Measurements from ENCODE around the gene FGGY.
"Not testable (repeated sequence)": the region's sequence is repeated elsewhere in the genome, so short reads cannot be mapped to it uniquely, and the experiment has no call there.

The FGGY gene

GRCh38 chr1:59689730-59690129 lies 392.8 kb downstream of the FGGY start:
- DNase-seq: peak; percentile 14

- DNase-seq: no peak
These were observed 393.5 kb downstream of the FGGY start for GRCh38 chr1:59690171-59690930.

DNA sequence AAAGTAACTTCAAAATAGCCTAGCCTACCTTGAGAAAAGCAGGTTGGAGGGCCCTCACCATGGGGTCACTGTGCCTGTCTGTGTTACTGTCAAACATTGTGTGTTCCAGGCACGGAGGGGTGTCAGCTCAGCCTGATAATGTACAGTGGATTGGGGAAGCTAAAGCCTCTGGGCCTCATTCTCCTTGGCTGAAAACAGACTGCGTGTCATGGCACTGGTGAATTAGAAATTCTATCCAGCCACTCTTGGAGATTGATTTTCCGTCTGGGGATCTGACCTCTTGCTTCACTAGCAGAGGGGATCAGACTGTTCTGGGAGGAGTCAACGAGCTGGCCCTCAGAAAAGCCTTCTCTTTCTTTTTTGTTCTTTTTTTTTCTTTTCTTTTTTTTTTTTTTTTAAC lies 394.4 kb downstream of the FGGY start:
- DNase-seq: no peak

- DNase-seq: peak; percentile 63
These were observed 395.7 kb downstream of the FGGY start for GRCh38 chr1:59692591-59692990.

- DNase-seq: no peak
These were observed 396.5 kb downstream of the FGGY start for GRCh38 chr1:59693406-59693805.

DNA sequence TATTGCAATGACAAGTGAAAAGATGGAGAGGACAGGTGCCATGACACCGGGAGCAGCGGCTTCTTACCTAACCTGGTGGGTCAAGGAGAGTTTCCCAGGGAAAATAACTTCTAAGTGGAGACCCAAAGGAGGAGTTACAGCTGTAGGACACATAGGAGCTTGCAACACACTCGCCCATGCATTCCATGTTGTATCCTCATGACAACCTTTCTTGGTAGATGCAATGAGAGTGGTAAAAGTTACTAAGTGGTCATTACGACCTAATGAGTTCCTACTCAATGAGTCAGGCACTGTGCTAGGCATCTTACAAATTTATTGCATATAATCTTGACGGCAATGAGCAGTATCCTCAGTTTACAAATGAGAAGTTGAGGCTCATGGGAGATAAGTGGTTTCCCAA lies 398.4 kb downstream of the FGGY start:
- no peak for DNase-seq

DNA sequence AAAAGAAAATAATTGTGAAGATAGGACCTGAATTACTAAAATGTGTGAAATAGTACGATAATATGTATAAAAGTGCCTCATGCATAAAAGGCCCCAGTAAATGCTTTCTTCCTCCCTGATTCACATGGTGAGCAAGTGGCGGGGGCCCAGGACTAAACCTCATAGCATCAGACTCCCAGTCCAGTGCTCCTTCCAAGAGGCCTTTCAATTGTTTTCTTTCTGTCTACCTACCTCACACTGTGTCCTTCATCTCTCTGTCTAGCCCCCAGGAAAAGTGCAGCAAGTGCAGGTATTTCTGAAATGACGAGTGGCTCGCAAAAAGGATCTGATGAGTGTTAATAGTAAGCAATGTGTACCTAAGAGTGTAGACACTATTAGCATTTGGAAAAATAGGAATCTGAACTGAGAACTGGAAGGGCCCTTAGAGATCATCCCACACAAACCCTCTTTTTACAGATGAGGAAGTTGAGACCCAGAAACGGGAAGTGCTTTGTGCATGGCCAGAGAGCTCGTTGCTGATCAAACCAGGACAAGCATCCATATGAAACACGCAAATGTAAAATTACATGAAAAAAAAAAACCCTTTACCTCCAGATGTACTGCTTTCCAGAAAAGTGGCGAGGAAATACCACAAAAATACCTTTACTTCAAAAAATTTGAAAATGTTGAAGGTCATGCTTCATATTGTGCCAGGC lies 399.7 kb downstream of the FGGY start:
- no peak for DNase-seq

DNA sequence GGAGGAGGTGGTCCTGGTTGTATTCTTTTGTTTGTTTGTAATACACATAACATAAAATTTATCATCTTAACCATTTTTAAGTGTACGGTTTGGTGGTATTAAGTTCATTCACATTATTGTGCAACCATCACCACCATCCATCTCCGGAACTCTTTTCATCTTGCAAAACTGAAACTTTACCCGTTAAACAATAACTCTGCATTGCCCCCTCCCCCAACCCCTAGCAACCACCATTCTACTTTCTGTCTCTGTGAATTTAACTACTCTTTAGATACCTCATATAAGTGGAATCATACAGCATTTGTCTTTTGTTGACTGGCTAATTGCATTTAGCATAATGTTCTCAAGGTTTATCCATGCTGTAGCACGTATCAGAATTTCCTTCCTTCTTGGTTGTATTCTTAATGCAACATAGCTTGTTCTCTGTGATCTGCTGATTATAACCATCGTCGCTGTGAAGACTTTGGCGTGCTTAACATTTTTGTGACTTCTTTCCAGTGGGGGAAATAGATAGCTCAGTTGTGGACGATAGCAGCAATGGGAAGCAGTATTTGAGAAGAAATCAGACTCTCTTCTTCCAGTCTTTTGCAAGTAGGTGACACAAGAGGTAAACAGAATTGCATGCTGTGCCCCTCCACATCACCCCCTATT lies 400.4 kb downstream of the FGGY start:
- DNase-seq: no peak

GRCh38 chr1:59698386-59698785 lies 401.5 kb downstream of the FGGY start:
- DNase-seq: no peak

DNA sequence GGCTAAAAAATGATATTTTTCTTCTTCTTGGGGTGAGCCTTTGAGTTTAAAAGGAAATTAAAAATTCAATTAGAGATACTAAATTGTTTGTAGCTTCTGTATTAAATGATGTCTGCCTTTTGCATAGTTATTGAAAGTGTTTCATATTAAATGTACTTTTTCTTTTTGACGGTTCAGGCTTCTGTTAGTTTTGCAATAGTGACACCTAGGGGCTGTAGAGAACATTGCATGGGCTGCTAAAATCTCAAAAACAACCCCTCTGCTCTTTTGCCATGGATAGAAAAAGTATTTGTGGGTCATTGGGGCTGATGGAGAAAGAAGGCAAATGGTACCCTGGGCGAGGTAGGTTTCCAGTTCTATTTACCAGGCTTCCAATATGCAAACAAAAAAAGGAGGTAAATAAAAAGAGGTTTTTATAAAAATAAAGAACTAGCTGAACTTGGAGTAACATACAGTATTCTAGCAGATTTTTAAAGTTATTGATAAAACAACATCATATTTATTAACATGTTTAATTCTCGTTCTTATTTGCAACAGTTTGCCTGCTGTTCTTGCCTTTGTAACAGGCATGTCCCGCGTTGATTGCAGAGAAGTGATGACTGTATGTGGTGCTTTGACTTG lies 402.4 kb downstream of the FGGY start:
- peak; percentile 61 for DNase-seq

- no peak for DNase-seq
These were observed 404.5 kb downstream of the FGGY start for GRCh38 chr1:59701376-59701775.

DNA sequence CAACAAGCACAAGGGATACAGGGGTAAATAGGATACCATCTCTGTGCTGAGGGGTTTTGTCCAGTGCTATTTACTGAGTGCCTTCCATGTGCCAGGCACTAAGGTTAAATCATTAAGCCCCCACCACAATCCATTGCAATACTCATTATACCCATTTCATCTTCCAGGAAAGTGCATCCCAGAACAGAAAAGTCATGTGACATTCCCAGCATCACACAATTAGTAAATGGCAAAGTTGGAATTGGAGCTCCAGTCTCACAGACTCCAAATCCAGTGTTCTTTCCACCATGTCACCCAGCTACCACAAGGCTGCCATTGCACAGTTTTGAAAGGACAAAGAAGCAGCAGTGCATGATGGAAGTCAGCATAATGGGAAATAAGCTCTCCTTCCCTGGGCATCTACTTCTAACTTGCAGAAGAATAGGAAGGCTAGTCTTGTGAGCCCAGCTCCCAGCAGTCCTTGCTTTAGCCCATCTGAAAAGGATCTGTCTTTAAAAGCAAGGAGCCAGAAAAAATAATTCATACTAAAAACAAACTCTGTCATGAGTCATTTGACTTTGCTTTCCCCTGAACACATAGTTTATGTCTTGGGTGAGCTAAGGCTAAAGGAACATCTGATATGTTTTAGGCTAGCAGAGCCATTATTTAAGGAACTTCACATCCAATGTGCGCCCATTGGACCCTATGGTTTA lies 406.5 kb downstream of the FGGY start:
- DNase-seq: no peak

DNA sequence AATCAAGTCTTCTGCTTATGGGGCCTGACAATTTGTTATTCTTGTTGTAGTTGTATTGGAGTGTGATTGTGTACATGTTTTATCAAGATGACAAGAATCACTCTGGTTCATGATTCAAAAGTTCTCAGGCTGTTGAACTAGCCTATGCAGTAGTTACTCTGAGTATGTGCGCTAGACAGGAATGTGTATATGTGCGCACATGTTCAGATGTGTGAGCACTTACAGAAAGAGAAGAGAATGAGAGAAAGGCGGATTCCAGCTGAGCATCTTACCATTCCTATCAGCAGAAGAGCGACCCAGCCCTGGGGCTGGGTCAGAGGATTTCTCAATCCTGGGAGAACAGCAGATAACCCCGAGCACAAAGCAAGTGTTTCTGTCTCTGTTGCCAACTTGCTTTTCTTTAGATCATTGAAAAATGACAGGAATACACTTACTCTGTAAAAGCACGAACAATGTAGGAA lies 407.1 kb downstream of the FGGY start:
- DNase-seq: no peak

DNA sequence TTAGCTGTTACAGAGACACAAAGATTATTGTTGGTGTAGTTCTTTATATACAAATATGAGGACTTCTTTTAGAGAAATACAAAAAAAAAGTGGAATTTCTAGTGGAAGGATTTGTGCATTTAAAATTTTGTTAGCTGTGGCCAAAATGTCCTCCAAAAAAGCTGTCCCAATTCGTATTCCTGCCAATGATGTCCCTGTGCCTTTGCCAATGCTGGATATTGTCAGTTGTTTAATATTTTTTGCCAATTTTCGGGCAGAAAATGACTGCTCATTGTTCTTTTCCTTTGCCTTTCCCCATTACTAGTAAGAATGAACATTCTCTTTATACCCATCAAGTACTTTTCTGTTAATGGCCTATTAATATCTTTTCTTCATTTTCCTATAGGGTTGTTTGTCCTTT lies 407.8 kb downstream of the FGGY start:
- no peak for DNase-seq

- no peak for DNase-seq
These were observed 408.8 kb downstream of the FGGY start for GRCh38 chr1:59705466-59706302.

DNA sequence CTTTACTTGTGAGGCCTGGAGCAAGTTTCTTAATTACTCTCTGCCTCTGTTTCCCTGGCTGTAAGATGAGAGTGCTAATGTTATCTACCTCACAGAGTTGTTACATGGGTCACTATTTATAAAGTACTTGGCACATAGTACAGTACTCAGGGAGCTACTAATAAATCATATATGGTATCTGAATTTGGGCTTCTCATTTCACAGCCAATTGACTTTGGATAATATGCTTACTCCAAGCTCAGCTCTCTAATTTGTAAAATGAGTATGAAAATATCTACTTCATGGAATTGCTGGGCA lies 409.4 kb downstream of the FGGY start:
- DNase-seq: no peak

DNA sequence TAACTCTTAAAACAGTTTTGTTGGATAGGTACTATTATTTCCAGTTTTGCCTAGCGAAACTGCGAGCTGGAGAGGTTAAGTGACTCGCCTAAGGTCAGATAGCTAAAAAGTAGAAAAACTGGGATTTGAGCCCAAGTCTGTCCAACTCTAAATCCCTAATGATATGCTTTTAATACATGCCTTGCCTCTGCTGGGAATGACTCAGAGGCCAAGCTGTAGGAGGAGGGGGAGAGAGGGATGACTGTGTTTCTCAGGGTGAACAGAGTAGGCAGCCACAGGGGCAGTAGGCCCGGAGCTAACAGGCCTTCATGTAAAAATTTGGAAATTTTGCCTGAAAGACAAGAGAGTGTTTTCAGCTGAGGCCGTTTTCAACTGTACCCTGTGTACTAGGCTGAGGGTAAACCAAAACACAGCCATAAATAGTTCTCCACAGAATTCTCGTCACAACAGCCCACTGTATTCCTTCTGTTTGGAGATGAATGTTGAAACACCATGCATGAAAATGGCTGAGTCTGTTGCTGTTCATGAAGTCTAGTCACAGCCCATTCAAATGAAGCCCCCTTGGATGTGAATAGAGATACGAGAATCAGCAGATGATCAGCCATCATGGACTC lies 410.4 kb downstream of the FGGY start:
- DNase-seq: no peak

DNA sequence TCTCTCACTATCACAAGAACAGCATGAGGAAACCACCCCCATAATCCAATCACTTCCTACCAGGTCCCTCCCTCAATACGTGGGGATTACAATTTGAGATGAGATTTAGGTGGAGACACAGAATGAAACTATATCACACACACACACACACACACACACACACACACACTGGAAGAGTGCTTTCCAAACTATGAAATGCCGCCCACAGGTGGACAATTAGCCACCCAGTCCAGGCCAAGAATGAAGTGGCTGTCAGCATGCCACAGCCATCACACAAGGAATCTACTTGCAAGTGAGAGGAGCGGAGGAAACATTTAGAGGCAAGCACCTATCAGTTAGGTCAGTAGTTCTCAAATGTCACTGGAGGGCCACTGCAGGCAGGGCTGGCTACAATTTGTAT lies 412.4 kb downstream of the FGGY start:
- DNase-seq: no peak

DNA sequence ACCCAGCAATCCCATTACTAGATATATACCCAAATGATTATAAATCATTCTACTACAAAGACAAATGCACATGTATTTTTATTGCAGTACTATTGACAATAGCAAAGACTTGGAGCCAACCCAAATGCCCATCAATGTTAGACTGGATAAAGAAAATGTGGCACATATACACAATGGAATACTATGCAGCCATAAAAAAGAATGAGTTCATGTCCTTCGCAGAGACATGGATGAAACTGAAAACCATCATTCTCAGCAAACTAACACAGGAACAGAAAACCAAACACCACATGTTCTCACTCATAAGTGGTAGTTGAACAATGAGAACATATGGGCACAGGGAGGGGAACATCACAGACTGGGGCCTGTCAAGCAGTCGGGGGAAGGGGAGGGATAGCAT lies 414.0 kb downstream of the FGGY start:
- not testable (repeated sequence) for DNase-seq

GRCh38 chr1:59714219-59714618 lies 417.3 kb downstream of the FGGY start:
- no peak for DNase-seq

DNA sequence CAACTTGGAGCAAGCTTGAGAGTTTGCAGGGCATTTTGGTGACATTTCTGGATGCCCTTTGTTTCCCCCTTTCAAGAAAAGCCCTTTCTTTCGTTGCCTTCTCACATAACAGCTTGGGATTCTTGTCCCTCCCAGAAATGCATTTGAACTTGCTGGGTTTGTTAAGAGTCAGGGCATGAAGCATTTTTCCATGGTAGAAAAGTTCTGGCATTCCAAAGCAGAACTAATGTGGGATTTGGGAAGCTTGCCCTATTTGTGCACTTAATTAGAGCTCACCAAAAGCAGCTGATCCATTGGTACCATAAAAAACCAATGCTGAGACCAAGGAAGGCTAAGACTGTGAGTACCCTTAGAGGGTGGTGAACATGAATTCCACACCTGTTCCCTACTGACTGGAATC lies 418.1 kb downstream of the FGGY start:
- DNase-seq: no peak

- no peak for DNase-seq
These were observed 419.9 kb downstream of the FGGY start for GRCh38 chr1:59716832-59717231.

All from NCI-H2029 (cell line).